Ishikawa (cell line): ENCODE measurements around the gene CBX4.

Experiments used
- CEBPB ChIP-seq: IDR thresholded peaks from 2 replicates; pipeline ENCODE4 v1.6.1; 2012
- CREB1 ChIP-seq: IDR thresholded peaks from 2 replicates; pipeline ENCODE4 v1.6.1; 2012; ENCODE audit warnings: low read depth
- EGR1 ChIP-seq: IDR thresholded peaks from 2 replicates; pipeline ENCODE4 v1.6.1; 2012
- EP300 ChIP-seq: IDR thresholded peaks from 2 replicates; pipeline ENCODE4 v1.6.1; 2012; ENCODE audit warnings: borderline replicate concordance
- FOXM1 ChIP-seq: IDR thresholded peaks from 2 replicates; pipeline ENCODE4 v1.6.1; 2012; ENCODE audit warnings: low read depth, borderline replicate concordance
- MAX ChIP-seq: IDR thresholded peaks from 2 replicates; pipeline ENCODE4 v1.6.1; 2012
- NFIC ChIP-seq: IDR thresholded peaks from 2 replicates; pipeline ENCODE4 v1.6.1; 2012
- RAD21 ChIP-seq: IDR thresholded peaks from 2 replicates; pipeline ENCODE4 v1.6.1; 2012; ENCODE audit warnings: low read depth
- REST ChIP-seq: IDR thresholded peaks from 2 replicates; pipeline ENCODE4 v1.6.1; 2012; ENCODE audit warnings: low read depth, mild to moderate bottlenecking
- TAF1 ChIP-seq: IDR thresholded peaks from 2 replicates; pipeline ENCODE4 v1.6.1; 2012; ENCODE audit warnings: low read depth, mild to moderate bottlenecking
- TCF12 ChIP-seq: IDR thresholded peaks from 2 replicates; pipeline ENCODE4 v1.6.1; 2012; ENCODE audit warnings: low read depth
- TEAD4 ChIP-seq: IDR thresholded peaks from 2 replicates; pipeline ENCODE4 v1.6.1; 2012
- USF1 ChIP-seq: IDR thresholded peaks from 2 replicates; pipeline ENCODE4 v1.6.1; 2012
- YY1 ChIP-seq: IDR thresholded peaks from 2 replicates; pipeline ENCODE4 v1.6.1; 2012; ENCODE audit warnings: low read depth
- ZBTB7A ChIP-seq: IDR thresholded peaks from 2 replicates; pipeline ENCODE4 v1.6.1; 2012; ENCODE audit warnings: low read depth

CBX4 gene

GRCh38 chr17:79808763-79809529, 30.3 kb downstream of the CBX4 start:
- peak; percentile 96 for TF ChIP-seq RAD21
- TF ChIP-seq REST = no peak
- TF ChIP-seq MAX = peak; percentile 28; the same call in 1 of the 2 replicates

GRCh38 chr17:79806863-79807720, 32.1 kb downstream of the CBX4 start:
- TF ChIP-seq USF1 (no peak), TEAD4 (no peak), TAF1 (no peak), EGR1 (no peak), MAX (no peak), FOXM1 (no peak), RAD21 (no peak), CEBPB (no peak), YY1 (no peak), REST (no peak), TCF12 (no peak), ZBTB7A (no peak)

GRCh38 chr17:79806446-79806760, 32.8 kb downstream of the CBX4 start:
- no peak for TF ChIP-seq TCF12
- TF ChIP-seq FOXM1 = no peak
- no peak for TF ChIP-seq YY1
- no peak for TF ChIP-seq TAF1
- TF ChIP-seq TEAD4 = no peak
- TF ChIP-seq EP300 = no peak
- no peak for TF ChIP-seq MAX
- no peak for TF ChIP-seq CREB1
- no peak for TF ChIP-seq USF1
- no peak for TF ChIP-seq CEBPB
- TF ChIP-seq REST = no peak
- TF ChIP-seq EGR1 = no peak
- no peak for TF ChIP-seq NFIC
- TF ChIP-seq RAD21 = no peak
- TF ChIP-seq ZBTB7A = no peak
